ENCODE measurements around the gene STK39. TPM values are rescaled to one million over a fixed set of nuclear protein-coding genes. Genes with fewer than 3 reads are reported as not detected.

STK39 gene
- total and polyA plus RNA-seq, 2 experiments from 2014 or later = 3.2 to 14.6 TPM

GRCh38 chr2:167941604-167942003 is 305.8 kb downstream of the STK39 start:
- no peak overlapping the region for H3K4me2 ChIP-seq (ENCODE audit: unreplicated experiment)
- no peaks in the 10 kb centered on the region for H3K9me2 ChIP-seq (ENCODE audit: insufficient read depth)
- 56% methylated on average over 9 of the region's 9 CpGs for WGBS, 2 experiments (ENCODE audit: low coverage in 1 of 2, low lambda C conversion rate in 2 of 2, missing lambda C conversion rate in 2 of 2)
- H3K4me1 ChIP-seq (ENCODE audit: insufficient read depth) = 0 out of 2 replicates have a peak, but pooled peaks cover 13% of the 10 kb centered on the region
- DNase-seq = no peak
- H3K9me3 ChIP-seq (ENCODE audit: low read depth) = no peaks in the 10 kb centered on the region
- peaks cover 4% of the 10 kb centered on the region; the same call in 1 of the 2 replicates for H3K27me3 ChIP-seq (replicated peaks; ENCODE audit: insufficient read depth)
- no peaks in the 10 kb centered on the region for H4K20me1 ChIP-seq (ENCODE audit: insufficient read depth)
- in situ Hi-C loops (cut with MboI) = no loop called here
- H3K9ac ChIP-seq = no peak overlapping the region
- H3K36me3 ChIP-seq (ENCODE audit: low read depth) = no peaks in the 10 kb centered on the region
- H3K79me2 ChIP-seq (ENCODE audit: insufficient read depth) = no peaks in the 10 kb centered on the region
- H2AFZ ChIP-seq = no peak overlapping the region
- H3K27ac ChIP-seq = no peak overlapping the region
- H3K4me3 ChIP-seq = no peak overlapping the region
- no peak for TF ChIP-seq EZH2phosphoT487 (IDR thresholded peaks at IDR 0.05; ENCODE audit: insufficient read depth, low read depth)
- TF ChIP-seq EZH2 (IDR thresholded peaks at IDR 0.05; ENCODE audit: insufficient read depth, poor library complexity, severe bottlenecking) = no peak
- H3F3A ChIP-seq (ENCODE audit: insufficient read depth) = no peaks in the 10 kb centered on the region

- Histone ChIP-seq H3K27me3 (replicated peaks; ENCODE audit: insufficient read depth) (peaks cover 4% of the 10 kb centered on the region; the same call in 1 of the 2 replicates), H2AFZ (no peak overlapping the region), H3K9me3 (ENCODE audit: low read depth) (no peaks in the 10 kb centered on the region), H3K9me2 (ENCODE audit: insufficient read depth) (no peaks in the 10 kb centered on the region), H3K4me2 (ENCODE audit: unreplicated experiment) (no peak overlapping the region), H3F3A (ENCODE audit: insufficient read depth) (no peaks in the 10 kb centered on the region), H3K4me3 (no peak overlapping the region), H3K36me3 (ENCODE audit: low read depth) (no peaks in the 10 kb centered on the region), H3K79me2 (ENCODE audit: insufficient read depth) (no peaks in the 10 kb centered on the region), H4K20me1 (ENCODE audit: insufficient read depth) (no peaks in the 10 kb centered on the region), H3K27ac (no peak overlapping the region), H3K4me1 (ENCODE audit: insufficient read depth) (0 out of 2 replicates have a peak, but pooled peaks cover 13% of the 10 kb centered on the region), H3K9ac (no peak overlapping the region)
- 66 to 68% methylated on average over 11 of the region's 11 CpGs for WGBS, 2 experiments (ENCODE audit: low coverage in 1 of 2, low lambda C conversion rate in 2 of 2, missing lambda C conversion rate in 2 of 2)
- no peak for DNase-seq
- in situ Hi-C loops (cut with MboI) = no loop called here
- no peak for TF ChIP-seq EZH2 (IDR thresholded peaks at IDR 0.05; ENCODE audit: insufficient read depth, poor library complexity, severe bottlenecking)
- no peak for TF ChIP-seq EZH2phosphoT487 (IDR thresholded peaks at IDR 0.05; ENCODE audit: insufficient read depth, low read depth)
Observed at GRCh38 chr2:167940734-167941507, 306.5 kb downstream of the STK39 start.

- DNase-seq = peak; percentile 22
- TF ChIP-seq EZH2 (IDR thresholded peaks at IDR 0.05; ENCODE audit: insufficient read depth, poor library complexity, severe bottlenecking) (no peak), EZH2phosphoT487 (IDR thresholded peaks at IDR 0.05; ENCODE audit: insufficient read depth, low read depth) (no peak)
- Histone ChIP-seq H3K4me3 (no peak overlapping the region), H3K27ac (no peak overlapping the region), H3F3A (ENCODE audit: insufficient read depth) (no peaks in the 10 kb centered on the region), H4K20me1 (ENCODE audit: insufficient read depth) (no peaks in the 10 kb centered on the region), H3K9me3 (ENCODE audit: low read depth) (no peaks in the 10 kb centered on the region), H2AFZ (no peak overlapping the region), H3K9ac (no peak overlapping the region), H3K4me2 (ENCODE audit: unreplicated experiment) (no peak overlapping the region), H3K27me3 (replicated peaks; ENCODE audit: insufficient read depth) (peaks cover 4% of the 10 kb centered on the region; the same call in 1 of the 2 replicates), H3K36me3 (ENCODE audit: low read depth) (no peaks in the 10 kb centered on the region), H3K9me2 (ENCODE audit: insufficient read depth) (no peaks in the 10 kb centered on the region), H3K79me2 (ENCODE audit: insufficient read depth) (no peaks in the 10 kb centered on the region), H3K4me1 (ENCODE audit: insufficient read depth) (0 out of 2 replicates have a peak, but pooled peaks cover 13% of the 10 kb centered on the region)
- 3 to 6% methylated on average over 3 of the region's 3 CpGs for WGBS, 2 experiments (ENCODE audit: low coverage in 1 of 2, low lambda C conversion rate in 2 of 2, missing lambda C conversion rate in 2 of 2)
- in situ Hi-C loops (cut with MboI) = no loop called here
Observed at GRCh38 chr2:167940346-167940725, 307.1 kb downstream of the STK39 start.

GRCh38 chr2:167939514-167940345 is 307.7 kb downstream of the STK39 start:
- Histone ChIP-seq H3K27ac (no peak overlapping the region), H3K36me3 (ENCODE audit: low read depth) (no peaks in the 10 kb centered on the region), H3K4me3 (no peak overlapping the region), H3K9me2 (ENCODE audit: insufficient read depth) (no peaks in the 10 kb centered on the region), H4K20me1 (ENCODE audit: insufficient read depth) (no peaks in the 10 kb centered on the region), H3F3A (ENCODE audit: insufficient read depth) (no peaks in the 10 kb centered on the region), H2AFZ (no peak overlapping the region), H3K4me1 (ENCODE audit: insufficient read depth) (0 out of 2 replicates have a peak, but pooled peaks cover 7% of the 10 kb centered on the region), H3K9me3 (ENCODE audit: low read depth) (no peaks in the 10 kb centered on the region), H3K27me3 (replicated peaks; ENCODE audit: insufficient read depth) (peaks cover 4% of the 10 kb centered on the region; the same call in 1 of the 2 replicates), H3K4me2 (ENCODE audit: unreplicated experiment) (no peak overlapping the region), H3K79me2 (ENCODE audit: insufficient read depth) (no peaks in the 10 kb centered on the region), H3K9ac (no peak overlapping the region)
- TF ChIP-seq EZH2phosphoT487 (IDR thresholded peaks at IDR 0.05; ENCODE audit: insufficient read depth, low read depth) (no peak), EZH2 (IDR thresholded peaks at IDR 0.05; ENCODE audit: insufficient read depth, poor library complexity, severe bottlenecking) (no peak)
- WGBS, 2 experiments (ENCODE audit: low coverage in 1 of 2, low lambda C conversion rate in 2 of 2, missing lambda C conversion rate in 2 of 2) = 19 to 25% methylated on average over 5 of the region's 5 CpGs
- DNase-seq = no peak
- in situ Hi-C loops (cut with MboI) = no loop called here

All from GM23248 (cell line).